ENCODE results near the gene MCU. TPM values are rescaled to one million over a fixed set of nuclear protein-coding genes. Genes with fewer than 3 reads are reported as not detected.

MCU gene
- total RNA-seq, 1 donor from 2014 or later: 23.0 TPM

GRCh38 chr10:72808001-72808400 is 116.1 kb downstream of the MCU start:
- no peak for ATAC-seq

- ATAC-seq: no peak
These were observed 117.1 kb downstream of the MCU start for GRCh38 chr10:72809006-72809405.

- no peak for ATAC-seq
These were observed 119.0 kb downstream of the MCU start for GRCh38 chr10:72810976-72811375.

- no peak for ATAC-seq
These were observed 120.4 kb downstream of the MCU start for GRCh38 chr10:72812415-72812752.

GRCh38 chr10:72812753-72813430 is 120.9 kb downstream of the MCU start:
- peak; percentile 81 for ATAC-seq

GRCh38 chr10:72814099-72814790 is 122.3 kb downstream of the MCU start:
- no peak for ATAC-seq

- no peak for ATAC-seq
These were observed 124.6 kb downstream of the MCU start for GRCh38 chr10:72816565-72816964.

GRCh38 chr10:72818076-72818475 is 126.1 kb downstream of the MCU start:
- no peak for ATAC-seq

- no peak for ATAC-seq
These were observed 127.1 kb downstream of the MCU start for GRCh38 chr10:72819053-72819452.

- ATAC-seq: no peak
These were observed 129.7 kb downstream of the MCU start for GRCh38 chr10:72821606-72822005.

- no peak for ATAC-seq
These were observed 130.5 kb downstream of the MCU start for GRCh38 chr10:72822342-72822986.

- no peak for ATAC-seq
These were observed 133.2 kb downstream of the MCU start for GRCh38 chr10:72825163-72825562.

GRCh38 chr10:72826346-72826745 is 134.4 kb downstream of the MCU start:
- no peak for ATAC-seq

- ATAC-seq: no peak
These were observed 136.4 kb downstream of the MCU start for GRCh38 chr10:72828294-72828693.

GRCh38 chr10:72830625-72831024 is 138.7 kb downstream of the MCU start:
- ATAC-seq: no peak

- no peak for ATAC-seq
These were observed 139.9 kb downstream of the MCU start for GRCh38 chr10:72831696-72832409.

- ATAC-seq: no peak
These were observed 140.8 kb downstream of the MCU start for GRCh38 chr10:72832701-72833100.

- ATAC-seq: peak; percentile 69
These were observed 142.4 kb downstream of the MCU start for GRCh38 chr10:72834183-72834825.

GRCh38 chr10:72840319-72840718 is 148.4 kb downstream of the MCU start:
- no peak for ATAC-seq

GRCh38 chr10:72841487-72841886 is 149.5 kb downstream of the MCU start:
- peak; percentile 43 for ATAC-seq

- no peak for ATAC-seq
These were observed 150.2 kb downstream of the MCU start for GRCh38 chr10:72842164-72842563.

GRCh38 chr10:72846238-72846637 is 154.3 kb downstream of the MCU start:
- ATAC-seq: peak; percentile 96

GRCh38 chr10:72847681-72848080 is 155.7 kb downstream of the MCU start:
- ATAC-seq: peak; percentile 60
